Measurements from ENCODE around the gene PUS1.

The PUS1 gene

DNA sequence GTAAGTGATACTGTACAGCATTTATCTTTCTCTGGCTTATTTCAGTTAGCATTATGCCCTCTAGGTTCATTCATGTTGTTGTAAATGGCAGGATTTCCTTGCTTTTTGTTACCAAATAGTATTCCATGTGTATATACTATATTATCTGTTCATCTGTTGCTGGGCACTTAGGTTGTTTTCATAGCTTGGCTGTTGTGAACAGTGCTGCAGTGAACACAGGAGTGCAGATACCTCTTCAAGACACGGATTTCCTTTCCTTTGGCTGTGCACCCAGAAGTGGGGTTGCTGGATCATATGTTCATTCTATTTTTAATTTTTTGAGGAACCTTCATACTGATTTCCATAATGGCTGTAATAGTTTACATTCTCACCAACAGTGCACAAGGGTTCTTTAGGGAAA is 42.1 kb downstream of the PUS1 start:
- ChIA-PET POLR2A (no interaction called here), CTCF (no interaction called here)

DNA sequence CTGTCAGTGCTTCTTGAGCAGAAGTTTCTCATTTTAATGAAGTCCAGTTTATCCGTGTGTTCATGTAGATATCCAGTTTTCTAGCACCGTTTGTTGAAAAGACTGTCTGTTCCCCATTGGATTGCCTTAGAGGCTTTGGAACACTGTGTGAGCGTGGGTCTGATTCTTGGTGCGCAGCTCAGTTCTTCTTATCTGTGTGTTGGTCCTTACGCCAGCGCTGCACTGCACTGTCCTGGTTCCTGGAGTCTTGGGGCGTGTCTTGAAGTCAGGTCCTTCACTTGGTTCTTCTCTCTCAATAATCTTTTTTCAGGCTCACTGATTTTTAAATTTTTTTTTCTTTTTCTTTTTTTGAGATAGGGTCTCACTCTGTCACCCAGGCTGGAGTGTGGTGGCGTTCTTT is 46.2 kb downstream of the PUS1 start:
- ChIA-PET POLR2A (no interaction called here), CTCF (no interaction called here)
- DNase-seq (ENCODE audit: extremely low spot score): no peak
- TF ChIP-seq SUZ12 (IDR thresholded peaks at IDR 0.05): no peak
- TF ChIP-seq ZNF384 (IDR thresholded peaks at IDR 0.05): no peak
- no peak for TF ChIP-seq BHLHE40 (IDR thresholded peaks at IDR 0.05; ENCODE audit: borderline replicate concordance)
- no peak for TF ChIP-seq LEF1 (IDR thresholded peaks at IDR 0.05; ENCODE audit: borderline replicate concordance)
- no peak for TF ChIP-seq HDGF (IDR thresholded peaks at IDR 0.05; ENCODE audit: borderline replicate concordance)
- TF ChIP-seq FOXK2 (IDR thresholded peaks at IDR 0.05): no peak
- TF ChIP-seq FOXA1 (IDR thresholded peaks at IDR 0.05): no peak
- TF ChIP-seq CTBP1 (IDR thresholded peaks at IDR 0.05; ENCODE audit: borderline replicate concordance): no peak
- no peak for TF ChIP-seq NFRKB (IDR thresholded peaks at IDR 0.05)
- no peak for TF ChIP-seq FOXM1 (IDR thresholded peaks at IDR 0.05; ENCODE audit: borderline replicate concordance)
- no peak for TF ChIP-seq ARNT (IDR thresholded peaks at IDR 0.05)
- no peak for TF ChIP-seq SP1 (IDR thresholded peaks at IDR 0.05)
- no peak for TF ChIP-seq TARDBP (IDR thresholded peaks at IDR 0.05)

More for the DNA sequence above, 42.1 kb downstream of the PUS1 start:
- DNase-seq (ENCODE audit: extremely low spot score): no peak
- no peak for TF ChIP-seq NFRKB (IDR thresholded peaks at IDR 0.05)
- TF ChIP-seq FOXA1 (IDR thresholded peaks at IDR 0.05): no peak
- TF ChIP-seq SP1 (IDR thresholded peaks at IDR 0.05): no peak
- no peak for TF ChIP-seq FOXK2 (IDR thresholded peaks at IDR 0.05)
- TF ChIP-seq CTBP1 (IDR thresholded peaks at IDR 0.05; ENCODE audit: borderline replicate concordance): no peak
- no peak for TF ChIP-seq ZNF384 (IDR thresholded peaks at IDR 0.05)
- TF ChIP-seq ARNT (IDR thresholded peaks at IDR 0.05): no peak
- TF ChIP-seq FOXM1 (IDR thresholded peaks at IDR 0.05; ENCODE audit: borderline replicate concordance): no peak

DNA sequence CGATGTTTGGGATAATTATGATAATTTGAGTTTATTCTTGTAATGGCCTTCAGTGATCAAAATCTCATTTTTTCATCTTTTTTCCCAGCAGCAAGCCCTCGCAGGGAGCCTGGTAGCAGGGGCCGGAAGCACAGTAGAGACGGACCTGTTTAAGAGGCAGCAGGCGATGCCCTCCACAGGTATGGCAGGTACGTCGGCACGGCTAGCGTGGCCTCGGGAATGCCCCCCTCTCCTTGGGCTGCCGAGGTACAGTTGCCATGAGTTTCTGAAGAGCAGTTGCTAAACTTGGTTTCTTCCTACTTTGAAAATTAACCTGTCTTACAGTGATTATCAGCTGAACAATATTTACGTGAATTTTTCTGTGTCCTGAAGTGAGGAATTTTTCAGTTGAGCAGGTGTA is 50.5 kb downstream of the PUS1 start:
- ChIA-PET CTCF (no interaction called here), POLR2A (no interaction called here)
- no peak for DNase-seq (ENCODE audit: extremely low spot score)
- TF ChIP-seq ZNF384 (IDR thresholded peaks at IDR 0.05) (no peak), HDGF (IDR thresholded peaks at IDR 0.05; ENCODE audit: borderline replicate concordance) (no peak), ELF4 (IDR thresholded peaks at IDR 0.05) (no peak), ARNT (IDR thresholded peaks at IDR 0.05) (no peak), LEF1 (IDR thresholded peaks at IDR 0.05; ENCODE audit: borderline replicate concordance) (no peak), BHLHE40 (IDR thresholded peaks at IDR 0.05; ENCODE audit: borderline replicate concordance) (no peak), FOXM1 (IDR thresholded peaks at IDR 0.05; ENCODE audit: borderline replicate concordance) (no peak), TARDBP (IDR thresholded peaks at IDR 0.05) (no peak)

- POLR2A ChIA-PET: no interaction called here
- TF ChIP-seq FOXA1 (IDR thresholded peaks at IDR 0.05): no peak
- no peak for TF ChIP-seq CTBP1 (IDR thresholded peaks at IDR 0.05; ENCODE audit: borderline replicate concordance)
- TF ChIP-seq PKNOX1 (IDR thresholded peaks at IDR 0.05): no peak
- TF ChIP-seq NFRKB (IDR thresholded peaks at IDR 0.05): no peak
- no peak for TF ChIP-seq HDGF (IDR thresholded peaks at IDR 0.05; ENCODE audit: borderline replicate concordance)
- TF ChIP-seq LEF1 (IDR thresholded peaks at IDR 0.05; ENCODE audit: borderline replicate concordance): no peak
- TF ChIP-seq L3MBTL2 (conservative IDR thresholded peaks at IDR 0.05): no peak
- TF ChIP-seq FOXK2 (IDR thresholded peaks at IDR 0.05): no peak
- DNase-seq (ENCODE audit: extremely low spot score): no peak
- CTCF ChIA-PET: no interaction called here
Measured at GRCh38 chr12:131980263-131980662, 51.2 kb downstream of the PUS1 start.

GRCh38 chr12:131981388-131981787 is 52.3 kb downstream of the PUS1 start:
- CTCF ChIA-PET: no interaction called here
- POLR2A ChIA-PET: no interaction called here
- DNase-seq (ENCODE audit: extremely low spot score): no peak
- TF ChIP-seq ELF4 (IDR thresholded peaks at IDR 0.05) (no peak), CTBP1 (IDR thresholded peaks at IDR 0.05; ENCODE audit: borderline replicate concordance) (no peak), L3MBTL2 (conservative IDR thresholded peaks at IDR 0.05) (no peak), BHLHE40 (IDR thresholded peaks at IDR 0.05; ENCODE audit: borderline replicate concordance) (no peak), FOXA1 (IDR thresholded peaks at IDR 0.05) (no peak), ARNT (IDR thresholded peaks at IDR 0.05) (no peak), NFRKB (IDR thresholded peaks at IDR 0.05) (no peak)

GRCh38 chr12:131982041-131982440 is 53.0 kb downstream of the PUS1 start:
- CTCF ChIA-PET: no interaction called here
- POLR2A ChIA-PET: no interaction called here
- TF ChIP-seq ZNF384 (IDR thresholded peaks at IDR 0.05): no peak
- TF ChIP-seq BHLHE40 (IDR thresholded peaks at IDR 0.05; ENCODE audit: borderline replicate concordance): no peak
- TF ChIP-seq TARDBP (IDR thresholded peaks at IDR 0.05): no peak
- no peak for TF ChIP-seq LEF1 (IDR thresholded peaks at IDR 0.05; ENCODE audit: borderline replicate concordance)
- no peak for TF ChIP-seq HDGF (IDR thresholded peaks at IDR 0.05; ENCODE audit: borderline replicate concordance)
- no peak for TF ChIP-seq FOXK2 (IDR thresholded peaks at IDR 0.05)
- TF ChIP-seq CTBP1 (IDR thresholded peaks at IDR 0.05; ENCODE audit: borderline replicate concordance): no peak
- TF ChIP-seq PKNOX1 (IDR thresholded peaks at IDR 0.05): no peak
- no peak for TF ChIP-seq FOXM1 (IDR thresholded peaks at IDR 0.05; ENCODE audit: borderline replicate concordance)
- TF ChIP-seq NFRKB (IDR thresholded peaks at IDR 0.05): no peak
- no peak for TF ChIP-seq FOXA1 (IDR thresholded peaks at IDR 0.05)
- TF ChIP-seq L3MBTL2 (conservative IDR thresholded peaks at IDR 0.05): no peak
- TF ChIP-seq SUZ12 (IDR thresholded peaks at IDR 0.05): no peak
- no peak for TF ChIP-seq ARNT (IDR thresholded peaks at IDR 0.05)
- TF ChIP-seq SP1 (IDR thresholded peaks at IDR 0.05): no peak
- TF ChIP-seq ELF4 (IDR thresholded peaks at IDR 0.05): no peak
- DNase-seq (ENCODE audit: extremely low spot score): no peak

DNA sequence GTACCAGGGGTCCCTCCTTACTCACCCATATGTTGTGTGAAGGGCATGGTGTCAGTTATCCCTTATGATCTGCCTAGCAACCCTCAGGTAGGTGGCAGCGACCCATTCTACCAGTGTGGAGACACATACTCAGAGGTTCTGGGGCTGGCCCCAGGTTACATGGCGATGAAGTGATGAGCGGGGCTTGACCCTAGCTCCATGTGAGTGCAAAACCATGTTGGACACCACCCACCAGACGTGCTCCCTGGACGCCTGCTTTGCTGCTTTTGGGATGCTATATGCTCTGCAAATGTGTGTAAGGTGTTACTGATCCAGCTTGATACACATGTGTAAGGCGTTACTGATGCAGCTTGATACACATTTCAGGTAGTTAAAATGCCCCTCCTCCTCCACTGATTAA is 54.0 kb downstream of the PUS1 start:
- TF ChIP-seq PKNOX1 (IDR thresholded peaks at IDR 0.05) (no peak), FOXK2 (IDR thresholded peaks at IDR 0.05) (no peak), SP1 (IDR thresholded peaks at IDR 0.05) (no peak), BHLHE40 (IDR thresholded peaks at IDR 0.05; ENCODE audit: borderline replicate concordance) (no peak), CTBP1 (IDR thresholded peaks at IDR 0.05; ENCODE audit: borderline replicate concordance) (no peak), ZNF384 (IDR thresholded peaks at IDR 0.05) (no peak), FOXA1 (IDR thresholded peaks at IDR 0.05) (no peak), HDGF (IDR thresholded peaks at IDR 0.05; ENCODE audit: borderline replicate concordance) (no peak), SUZ12 (IDR thresholded peaks at IDR 0.05) (no peak), LEF1 (IDR thresholded peaks at IDR 0.05; ENCODE audit: borderline replicate concordance) (no peak), FOXM1 (IDR thresholded peaks at IDR 0.05; ENCODE audit: borderline replicate concordance) (no peak), ELF4 (IDR thresholded peaks at IDR 0.05) (no peak), L3MBTL2 (conservative IDR thresholded peaks at IDR 0.05) (no peak), ARNT (IDR thresholded peaks at IDR 0.05) (no peak), NFRKB (IDR thresholded peaks at IDR 0.05) (no peak), TARDBP (IDR thresholded peaks at IDR 0.05) (no peak)
- ChIA-PET CTCF (no interaction called here), POLR2A (no interaction called here)
- DNase-seq (ENCODE audit: extremely low spot score): no peak

Data from HEK293T (cell line).